Measurements from ENCODE around the gene ADK.

DNA sequence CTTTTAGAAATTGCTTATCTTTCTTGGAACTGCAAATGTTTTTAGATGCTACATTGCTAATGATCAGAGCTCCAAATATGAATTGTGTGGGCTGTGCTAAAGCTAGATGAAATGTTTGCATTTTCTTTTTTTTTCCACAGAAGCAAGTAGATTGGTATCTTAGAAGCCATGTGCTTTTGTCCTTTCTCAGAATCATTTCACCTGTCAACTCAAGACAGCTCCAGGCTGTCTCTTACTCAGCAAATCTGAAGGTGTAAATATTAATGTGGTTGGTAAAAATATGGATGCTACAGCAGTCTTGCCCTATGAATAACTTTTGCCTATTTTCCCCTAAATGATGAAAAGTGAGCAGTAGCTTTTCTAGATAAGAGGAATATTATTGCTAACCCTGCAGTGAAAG, 41.6 kb upstream of the ADK start:
- TF ChIP-seq, protein P1, sequence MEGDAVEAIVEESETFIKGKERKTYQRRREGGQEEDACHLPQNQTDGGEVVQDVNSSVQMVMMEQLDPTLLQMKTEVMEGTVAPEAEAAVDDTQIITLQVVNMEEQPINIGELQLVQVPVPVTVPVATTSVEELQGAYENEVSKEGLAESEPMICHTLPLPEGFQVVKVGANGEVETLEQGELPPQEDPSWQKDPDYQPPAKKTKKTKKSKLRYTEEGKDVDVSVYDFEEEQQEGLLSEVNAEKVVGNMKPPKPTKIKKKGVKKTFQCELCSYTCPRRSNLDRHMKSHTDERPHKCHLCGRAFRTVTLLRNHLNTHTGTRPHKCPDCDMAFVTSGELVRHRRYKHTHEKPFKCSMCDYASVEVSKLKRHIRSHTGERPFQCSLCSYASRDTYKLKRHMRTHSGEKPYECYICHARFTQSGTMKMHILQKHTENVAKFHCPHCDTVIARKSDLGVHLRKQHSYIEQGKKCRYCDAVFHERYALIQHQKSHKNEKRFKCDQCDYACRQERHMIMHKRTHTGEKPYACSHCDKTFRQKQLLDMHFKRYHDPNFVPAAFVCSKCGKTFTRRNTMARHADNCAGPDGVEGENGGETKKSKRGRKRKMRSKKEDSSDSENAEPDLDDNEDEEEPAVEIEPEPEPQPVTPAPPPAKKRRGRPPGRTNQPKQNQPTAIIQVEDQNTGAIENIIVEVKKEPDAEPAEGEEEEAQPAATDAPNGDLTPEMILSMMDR (IDR thresholded peaks at IDR 0.05; ENCODE audit: extremely low read depth in 1 of 2, insufficient read depth in 1 of 2, low read depth in 1 of 2, low read length in 2 of 2): no peak
- TF ChIP-seq POLR2A (IDR thresholded peaks at IDR 0.05; ENCODE audit: low read depth, low read length) (no peak), GATA2 (IDR thresholded peaks at IDR 0.05; ENCODE audit: insufficient read depth, insufficient read length, low read depth, low read length) (no peak), EZH2 (IDR thresholded peaks at IDR 0.05; ENCODE audit: borderline replicate concordance, low read depth, low read length, severe bottlenecking) (no peak), POLR2AphosphoS5 (IDR thresholded peaks at IDR 0.05; ENCODE audit: insufficient read depth, low read depth, low read length) (no peak), JUN (IDR thresholded peaks at IDR 0.05; ENCODE audit: borderline replicate concordance, insufficient read depth, insufficient read length, low read depth) (no peak), MYC (IDR thresholded peaks at IDR 0.05; ENCODE audit: low read depth, low read length) (no peak), FOS (IDR thresholded peaks at IDR 0.05; ENCODE audit: borderline replicate concordance, insufficient read depth, low read length) (no peak)
- TF ChIP-seq, protein P2, sequence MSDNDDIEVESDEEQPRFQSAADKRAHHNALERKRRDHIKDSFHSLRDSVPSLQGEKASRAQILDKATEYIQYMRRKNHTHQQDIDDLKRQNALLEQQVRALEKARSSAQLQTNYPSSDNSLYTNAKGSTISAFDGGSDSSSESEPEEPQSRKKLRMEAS (IDR thresholded peaks at IDR 0.05; ENCODE audit: insufficient read depth, insufficient read length): no peak

Data from endothelial cell of umbilical vein (primary cell).